T47D (cell line): ENCODE measurements around the gene TMEM245.
"Not testable (repeated sequence)": the region's sequence is repeated elsewhere in the genome, so short reads cannot be mapped to it uniquely, and the experiment has no call there.

ENCODE experiments used
- DNase-seq, 2 experiments: peaks; one replicate each; pipeline versions ENCODE4 v3.0.0 to v3.0.0-alpha.2; 2011 to 2012; ENCODE audit warnings: low read depth in 1 of 2, low spot score in 1 of 2
- JUND ChIP-seq: IDR thresholded peaks from 2 replicates; pipeline ENCODE4 v1.6.1; 2012; ENCODE audit warnings: low read depth
- in situ Hi-C: cut with HindIII; loops from 2 replicates; pipeline ENCODE4 v1.10.0; 2016; ENCODE audit warnings: low sequenced_read_pairs, low pct_unique_long_range_greater_than_20kb

Gene TMEM245

DNA sequence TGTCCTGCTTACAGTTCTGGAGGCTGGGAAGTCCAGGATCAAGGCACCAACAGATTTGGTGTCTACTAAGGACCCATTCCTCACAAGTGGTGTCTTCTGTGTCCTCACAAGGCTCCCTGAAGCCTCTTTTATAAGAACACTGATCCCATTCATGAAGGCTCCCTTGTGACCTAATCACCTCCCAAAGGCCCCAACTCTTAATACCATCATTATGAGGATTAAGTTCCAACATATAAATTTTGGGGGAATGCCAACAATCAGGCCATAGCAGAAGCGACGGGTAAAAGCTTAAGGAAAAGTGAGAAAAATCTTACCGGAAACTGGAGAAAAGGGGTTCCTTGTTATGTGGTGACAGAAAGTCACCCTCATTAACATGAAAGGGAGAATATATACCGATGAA is 117.6 kb downstream of the TMEM245 start:
- no peak for DNase-seq
- in situ Hi-C loops, result no loop called here
- no peak for TF ChIP-seq JUND

GRCh38 chr9:109001275-109001676 is 118.5 kb downstream of the TMEM245 start:
- TF ChIP-seq JUND, result no peak
- no peak for DNase-seq
- in situ Hi-C loops, result no loop called here

DNA sequence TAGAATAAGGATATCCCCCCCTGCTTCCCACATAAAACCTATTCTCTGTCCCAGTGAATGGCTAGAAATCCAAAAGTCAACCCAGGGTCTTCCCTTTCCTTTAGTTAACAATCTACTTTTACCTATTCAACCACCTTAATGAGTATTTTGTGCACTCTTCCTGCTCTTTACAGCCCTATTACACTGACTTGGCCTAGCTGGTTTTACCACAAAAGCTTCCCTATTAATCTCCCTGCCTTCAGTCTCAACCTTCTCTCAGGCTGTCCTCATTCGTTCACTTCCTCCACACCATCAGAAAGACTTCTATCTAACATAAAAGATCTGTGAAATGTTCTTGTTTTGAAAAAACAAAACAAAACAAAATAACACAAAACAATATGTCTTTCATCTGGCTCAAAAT is 122.6 kb downstream of the TMEM245 start:
- in situ Hi-C loops, result no loop called here
- DNase-seq, result peak in 1 of 2 experiments; percentile 22
- TF ChIP-seq JUND, result no peak

GRCh38 chr9:108996643-108997042 is 123.1 kb downstream of the TMEM245 start:
- in situ Hi-C loops, result no loop called here
- no peak for DNase-seq
- TF ChIP-seq JUND, result no peak

- DNase-seq, result no peak
- TF ChIP-seq JUND, result no peak
- in situ Hi-C loops, result no loop called here
These were observed 125.1 kb downstream of the TMEM245 start for GRCh38 chr9:108994695-108995094.

DNA sequence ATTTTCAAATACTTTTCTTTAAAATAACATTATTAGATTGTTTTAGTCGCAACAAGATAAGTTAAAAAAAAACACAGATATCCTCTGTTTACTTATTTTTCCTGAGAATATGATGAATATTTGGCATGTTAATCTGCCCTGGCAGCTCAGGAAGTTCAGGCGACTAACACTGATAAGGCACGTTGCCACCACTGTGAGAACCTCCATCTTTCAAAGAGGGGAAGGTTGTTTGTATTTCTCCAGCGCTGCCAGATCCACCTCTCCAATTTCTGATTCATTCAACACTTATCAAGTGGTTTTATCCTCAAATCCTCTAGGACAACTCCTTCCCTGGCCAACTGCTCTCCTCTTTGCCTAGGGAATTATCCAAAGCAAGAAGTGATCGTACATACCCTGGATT is 128.3 kb downstream of the TMEM245 start:
- DNase-seq, result no peak
- no peak for TF ChIP-seq JUND
- in situ Hi-C loops, result no loop called here

DNA sequence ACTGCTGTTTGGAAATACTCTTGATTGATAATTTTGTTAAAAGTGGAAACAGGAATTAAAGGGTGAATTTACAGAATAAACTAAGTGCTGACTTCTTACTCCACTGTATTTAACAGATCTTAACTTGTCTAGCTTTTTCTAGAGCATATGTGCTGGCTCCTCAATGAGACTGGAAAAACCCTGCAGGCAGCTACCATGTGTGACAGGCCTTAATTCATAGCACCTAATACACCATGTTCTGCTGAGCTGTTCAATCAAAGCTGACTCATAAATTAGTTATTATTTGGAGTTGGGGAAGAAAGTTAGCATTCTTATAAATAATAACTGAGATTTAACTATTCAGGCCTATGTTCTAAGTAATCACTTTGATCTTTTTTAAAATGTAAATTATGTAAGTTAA is 135.9 kb downstream of the TMEM245 start:
- in situ Hi-C loops, result no loop called here
- TF ChIP-seq JUND, result no peak
- no peak for DNase-seq

DNA sequence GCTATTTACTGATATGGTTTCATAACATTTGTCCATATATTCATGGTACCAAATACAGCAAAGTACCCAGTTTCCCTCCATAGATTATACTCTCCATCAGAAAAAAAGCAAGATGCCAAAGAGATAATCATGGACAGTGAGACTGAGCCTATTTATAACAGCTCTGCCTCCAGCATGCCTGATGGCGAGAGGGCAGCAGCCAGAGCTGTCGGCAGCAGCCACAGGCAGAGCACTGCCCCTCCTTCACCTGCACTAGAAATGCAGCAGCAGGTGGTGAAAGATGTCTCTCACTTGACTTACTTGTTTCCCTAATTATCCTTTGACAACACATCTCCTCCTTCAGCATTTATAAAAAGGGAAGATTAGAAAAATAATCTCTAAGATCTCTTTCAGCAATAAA is 138.9 kb downstream of the TMEM245 start:
- in situ Hi-C loops, result no loop called here
- no peak for DNase-seq
- no peak for TF ChIP-seq JUND

DNA sequence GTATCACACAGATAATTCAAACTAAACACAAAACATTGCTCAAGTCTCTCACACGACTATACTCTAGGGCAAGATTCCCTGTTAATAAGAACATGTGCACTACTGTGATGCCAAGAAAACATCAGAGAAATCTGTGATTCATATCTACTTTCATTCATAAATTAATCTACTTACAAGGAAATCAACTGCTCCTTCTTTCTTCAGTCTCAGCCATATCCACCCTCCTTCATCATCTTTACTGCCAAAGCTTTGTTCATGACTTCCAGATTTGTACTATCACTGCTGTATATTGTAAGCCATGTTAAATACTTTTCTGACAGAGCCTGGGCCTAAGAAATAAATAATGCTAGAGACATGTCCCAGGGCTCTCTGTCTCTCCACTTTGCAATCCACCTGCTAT is 141.5 kb downstream of the TMEM245 start:
- TF ChIP-seq JUND, result no peak
- no peak for DNase-seq
- in situ Hi-C loops, result no loop called here

DNA sequence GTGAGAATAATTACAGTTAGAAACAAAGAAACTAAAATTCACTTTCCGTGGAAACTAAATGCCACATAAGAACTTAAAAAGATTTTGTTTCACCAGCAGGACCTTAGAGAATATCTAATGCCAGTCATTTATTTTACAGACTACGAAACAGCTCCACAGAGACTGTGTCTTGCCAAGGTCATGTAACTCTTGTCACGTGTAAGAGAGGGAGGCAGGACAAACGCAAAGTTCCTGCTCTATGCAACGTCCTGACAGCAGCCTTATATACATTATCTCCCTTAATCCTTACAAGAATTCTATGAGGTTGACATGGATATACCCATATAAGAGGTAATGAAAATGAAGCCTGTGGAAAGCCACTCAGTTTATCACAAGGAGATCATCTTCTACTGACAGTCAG is 145.9 kb downstream of the TMEM245 start:
- TF ChIP-seq JUND, result no peak
- in situ Hi-C loops, result no loop called here

DNA sequence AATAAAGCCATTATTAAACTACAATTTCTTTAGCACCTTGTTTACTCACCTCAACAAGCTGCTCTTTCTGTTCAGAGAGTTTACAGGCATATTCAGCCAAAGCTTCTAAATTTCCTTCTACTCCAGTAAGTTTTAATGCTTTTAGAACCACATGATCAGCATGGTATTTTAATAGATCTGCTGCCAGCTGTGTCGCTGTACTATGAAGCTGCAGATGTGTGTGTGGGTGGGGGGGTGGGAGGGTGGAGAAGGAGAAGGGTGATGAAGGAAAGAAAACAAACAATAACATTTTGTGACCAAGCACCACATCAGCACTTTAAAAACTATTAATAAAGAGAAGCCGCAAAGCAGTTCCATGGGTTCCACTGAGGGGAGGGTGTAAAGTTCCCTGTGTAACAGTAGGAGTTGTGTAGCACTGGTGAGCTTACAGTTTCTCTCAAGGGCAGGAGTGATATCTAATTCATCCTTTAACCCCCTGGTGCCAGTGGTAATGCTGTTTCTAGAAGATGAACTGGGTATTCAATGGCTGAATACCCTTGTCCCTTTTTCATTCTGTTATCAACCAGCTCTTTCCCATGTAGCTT is 147.0 kb downstream of the TMEM245 start:
- no peak for TF ChIP-seq JUND
- no peak for DNase-seq
- in situ Hi-C loops, result no loop called here

More for the DNA sequence above, 145.9 kb downstream of the TMEM245 start:
- DNase-seq, result no peak

- no peak for TF ChIP-seq JUND
- in situ Hi-C loops, result no loop called here
These were observed 147.6 kb downstream of the TMEM245 start for GRCh38 chr9:108972186-108972585.

GRCh38 chr9:108971392-108971791 is 148.4 kb downstream of the TMEM245 start:
- in situ Hi-C loops, DNase-seq: not testable (repeated sequence)

More at GRCh38 chr9:108972186-108972585, 147.6 kb downstream of the TMEM245 start:
- DNase-seq, result no peak

DNA sequence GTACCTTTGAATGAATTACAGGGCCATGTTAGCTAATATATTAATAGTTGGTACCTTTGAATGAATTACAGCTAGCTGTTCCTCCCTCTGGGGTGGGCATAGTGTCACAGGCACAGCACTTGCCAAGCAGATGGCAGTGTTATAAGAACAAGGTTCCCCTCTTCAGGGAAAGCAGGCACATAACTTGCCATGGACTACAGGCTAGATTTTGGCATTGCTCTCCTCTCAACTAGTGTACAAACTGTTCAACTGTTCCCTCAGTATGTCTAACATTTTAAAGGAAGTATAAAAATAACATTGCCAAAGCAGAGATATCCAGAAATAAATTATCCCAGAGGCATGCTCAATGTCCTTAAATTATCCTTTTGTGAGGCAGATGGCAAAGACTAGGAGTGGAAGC is 151.8 kb downstream of the TMEM245 start:
- in situ Hi-C loops, result no loop called here
- no peak for TF ChIP-seq JUND

More for the DNA sequence above, 151.8 kb downstream of the TMEM245 start:
- no peak for DNase-seq
